Heart left ventricle (tissue), 13 donors: Measurements from ENCODE around the gene PGGHG.
"Not testable (repeated sequence)": the region's sequence is repeated elsewhere in the genome, so short reads cannot be mapped to it uniquely, and the experiment has no call there.

Experiments used
- CTCF ChIP-seq, 12 donors: fragments of 200-600 bp; sonication (generic) in 4 of 12; IDR thresholded peaks; one replicate each; pipeline versions ENCODE4 v1.5.0 to v1.8.0; 2018 to 2022; ENCODE audit warnings: antibody characterized with exemption in 12 of 12, mild to moderate bottlenecking in 5 of 12
- POLR2A ChIP-seq, 2 donors: fragments of 450-650 bp; IDR thresholded peaks; one replicate each; pipeline ENCODE4 v1.6.1; 2017; ENCODE audit warnings: antibody characterized with exemption in 2 of 2, mild to moderate bottlenecking in 2 of 2, moderate library complexity in 2 of 2
- donor health status: ischemic (EF 13 %, LVEDD 7.1; RV severe dilation, severe dysfunction).
- donor health status: DM: no; HTN: yes; CAD: no.
- donor health status: DM: no; HTN: no; CAD: no.
- donor health status: ischemic (EF 25% LVEDD 6.9; RV normal size, moderate dysfunction).
- donor health status: ischemic (EF 25% LVEDD 5.7; RV mildly dilated, moderate dysfunction).
- donor health status: ischemic (EF 35%, LVEDD 5.7; RV mildly dilated, moderate dysfunction).
- donor health status: nonischemic (EF 11% LVEDD 7.7; RV severe dilation, severe dysfunction).
- donor health status: DM: yes; HTN: yes; CAD: no.
- donor health status: PGD.
- donor health status: ischemic (EF 29% LVEDD 5.4; RV normal size, mild dysfunction).
- donor health status: nonischemic (EF 23%, LVEDD 6.1; RV moderate dilation, normal function).

GRCh38 chr11:314554-314875 is 25.6 kb downstream of the PGGHG start:
- not testable (repeated sequence) for TF ChIP-seq POLR2A, CTCF (IDR thresholded peaks at IDR 0.05)
